Activated CD4-positive, alpha-beta T cell treated with anti-CD3 and anti-CD28 coated beads, Interleukin-2, amount 50 U/mL, for 1 hour (primary cell): ENCODE data around the gene PNPLA7.
"Not testable (repeated sequence)": the region's sequence is repeated elsewhere in the genome, so short reads cannot be mapped to it uniquely, and the experiment has no call there.

Experiments
- DNase-seq: peaks from one replicate; pipeline ENCODE4 v3.0.0-alpha.2; 2020

PNPLA7 gene

GRCh38 chr9:137411645-137412380, 138.4 kb downstream of the PNPLA7 start:
- no peak for DNase-seq

DNA sequence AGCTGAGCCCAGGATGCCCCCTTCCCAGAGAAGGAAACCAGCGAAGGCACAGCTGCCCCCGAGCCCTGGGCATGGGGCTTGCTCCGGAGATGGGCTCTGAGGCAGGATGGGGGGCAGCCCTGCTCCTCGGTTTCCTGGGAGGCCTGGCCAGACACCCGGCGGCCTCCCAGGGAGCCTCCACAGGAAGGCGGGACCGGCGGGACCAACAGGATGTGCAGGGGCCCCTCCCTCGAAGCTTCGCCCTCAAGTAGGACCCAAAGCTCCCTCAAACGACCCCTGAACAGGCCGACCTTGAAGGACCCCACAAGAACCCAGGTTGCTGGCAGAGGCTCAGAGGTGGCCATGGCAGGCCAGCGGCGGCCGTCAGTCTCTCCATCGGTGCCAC, 138.9 kb downstream of the PNPLA7 start:
- DNase-seq, result no peak

DNA sequence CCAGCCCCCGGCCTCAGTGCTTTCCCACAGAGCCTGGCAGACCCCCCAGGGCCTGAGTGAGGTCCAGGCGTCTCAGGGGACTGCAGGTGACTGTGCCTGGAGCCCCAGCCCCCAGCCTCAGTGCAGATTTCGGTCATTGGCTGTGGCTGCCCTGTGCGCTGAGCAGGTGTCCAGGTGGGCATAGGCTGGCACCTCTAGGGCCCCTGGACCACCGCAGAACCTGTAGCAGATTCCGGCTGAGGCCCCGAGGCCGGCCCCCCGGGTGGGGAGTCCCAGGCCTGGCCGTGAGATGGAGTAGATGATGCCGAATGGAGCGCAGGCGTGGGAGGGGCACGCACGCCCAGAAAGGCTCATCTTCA, 139.3 kb downstream of the PNPLA7 start:
- no peak for DNase-seq

- not testable (repeated sequence) for DNase-seq
Measured at GRCh38 chr9:137410236-137410890, 139.8 kb downstream of the PNPLA7 start.
